MCF 10A (cell line): Measurements from ENCODE around the gene CCDC68. TPM values are rescaled to one million over a fixed set of nuclear protein-coding genes. Genes with fewer than 3 reads are reported as not detected.

Source experiments
- BruUV-seq: library from RNA; stranded (reverse); fragments of 400-500 nt; replicated peaks from 2 replicates; lab custom pipeline; 2021; lab: Mats Ljungman, UMichigan
- CTCF ChIA-PET: fragments of 300-600 bp; sonication (Branson Sonifier 250); formaldehyde crosslinking; extraction: SDS; loops from one replicate; lab custom pipeline; 2021; ENCODE audit warnings: antibody characterized with exemption, inconsistent platforms; lab: Yijun Ruan, JAX
- POLR2A ChIA-PET: fragments of 300-600, 350-650 bp; sonication (Branson Sonifier 250); formaldehyde crosslinking; extraction: SDS; loops from one replicate; lab custom pipeline; 2020; ENCODE audit warnings: antibody characterized with exemption, inconsistent platforms; lab: Yijun Ruan, JAX
- DNase-seq: peaks from one replicate; pipeline ENCODE4 v3.0.0-alpha.2; 2018; ENCODE audit not compliant: unreplicated experiment
- H3K27ac Mint-ChIP-seq: one replicate; pipeline ENCODE4 v1.8.0; 2022; ENCODE audit warnings: mild to moderate bottlenecking, low read depth, mixed read lengths; ENCODE audit not compliant: unreplicated experiment
- H3K27me3 Mint-ChIP-seq: one replicate; pipeline ENCODE4 v1.8.0; 2022; ENCODE audit warnings: mixed read lengths; ENCODE audit not compliant: insufficient read depth, unreplicated experiment
- H3K36me3 Mint-ChIP-seq: one replicate; pipeline ENCODE4 v1.8.0; 2022; ENCODE audit warnings: mild to moderate bottlenecking, moderate library complexity, mixed read lengths; ENCODE audit not compliant: insufficient read depth, unreplicated experiment
- H3K4me1 Mint-ChIP-seq: one replicate; pipeline ENCODE4 v1.8.0; 2022; ENCODE audit warnings: mixed read lengths; ENCODE audit not compliant: insufficient read depth, unreplicated experiment
- H3K4me3 Mint-ChIP-seq: one replicate; pipeline ENCODE4 v1.8.0; 2022; ENCODE audit warnings: mild to moderate bottlenecking, moderate library complexity, mixed read lengths; ENCODE audit not compliant: unreplicated experiment
- H3K9me3 Mint-ChIP-seq: one replicate; pipeline ENCODE4 v1.8.0; 2022; ENCODE audit warnings: mixed read lengths; ENCODE audit not compliant: unreplicated experiment
- intact Hi-C: fragments of 100-400 bp; cut with micrococcal nuclease; formaldehyde crosslinking; loops from 2 replicates; pipeline ENCODE4 v1.14.1; 2022
- total RNA-seq: library from RNA; stranded (reverse); gene quantifications from 2 replicates; pipeline ENCODE4 v1.2.3, GENCODE V29; 2022
- TF ChIP-seq, protein P1 (sequence below): fragments of 200-600 bp; IDR thresholded peaks from one replicate; pipeline ENCODE4 v1.8.0; 2022; ENCODE audit warnings: antibody characterized with exemption, mild to moderate bottlenecking; ENCODE audit not compliant: unreplicated experiment

The CCDC68 gene
- total RNA-seq, 1 experiment from 2014 or later: 3.3 TPM

DNA sequence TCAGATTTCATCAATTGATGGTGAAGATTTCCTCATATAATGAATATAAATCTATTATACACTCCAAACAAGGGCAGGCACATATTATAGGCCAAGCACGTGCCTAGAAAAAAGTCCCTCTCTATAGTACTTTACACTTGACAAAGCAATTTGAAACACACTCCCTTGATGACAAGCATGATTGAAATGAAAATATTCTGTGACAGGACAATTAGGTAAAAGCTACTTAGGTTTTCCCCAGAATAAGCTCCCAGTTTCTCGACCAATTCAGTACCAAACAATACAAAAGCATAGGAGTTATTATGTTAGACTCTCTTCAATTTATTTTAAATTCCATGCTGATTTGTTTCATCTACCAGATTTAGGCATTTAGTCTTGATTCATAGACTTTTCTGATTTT, 47.7 kb downstream of the CCDC68 start:
- no peaks in the 10 kb centered on the region for H3K27me3 Mint-ChIP-seq
- no peak for DNase-seq
- H3K36me3 Mint-ChIP-seq: no peaks in the 10 kb centered on the region
- POLR2A ChIA-PET: no interaction called here
- H3K9me3 Mint-ChIP-seq: no peaks in the 10 kb centered on the region
- H3K4me3 Mint-ChIP-seq: no peak overlapping the region
- no peaks in the 10 kb centered on the region for H3K4me1 Mint-ChIP-seq
- CTCF ChIA-PET: no interaction called here
- no TSS peak for BruUV-seq
- H3K27ac Mint-ChIP-seq: no peak overlapping the region
- intact Hi-C loops: no loop called here
- TF ChIP-seq, protein P1, sequence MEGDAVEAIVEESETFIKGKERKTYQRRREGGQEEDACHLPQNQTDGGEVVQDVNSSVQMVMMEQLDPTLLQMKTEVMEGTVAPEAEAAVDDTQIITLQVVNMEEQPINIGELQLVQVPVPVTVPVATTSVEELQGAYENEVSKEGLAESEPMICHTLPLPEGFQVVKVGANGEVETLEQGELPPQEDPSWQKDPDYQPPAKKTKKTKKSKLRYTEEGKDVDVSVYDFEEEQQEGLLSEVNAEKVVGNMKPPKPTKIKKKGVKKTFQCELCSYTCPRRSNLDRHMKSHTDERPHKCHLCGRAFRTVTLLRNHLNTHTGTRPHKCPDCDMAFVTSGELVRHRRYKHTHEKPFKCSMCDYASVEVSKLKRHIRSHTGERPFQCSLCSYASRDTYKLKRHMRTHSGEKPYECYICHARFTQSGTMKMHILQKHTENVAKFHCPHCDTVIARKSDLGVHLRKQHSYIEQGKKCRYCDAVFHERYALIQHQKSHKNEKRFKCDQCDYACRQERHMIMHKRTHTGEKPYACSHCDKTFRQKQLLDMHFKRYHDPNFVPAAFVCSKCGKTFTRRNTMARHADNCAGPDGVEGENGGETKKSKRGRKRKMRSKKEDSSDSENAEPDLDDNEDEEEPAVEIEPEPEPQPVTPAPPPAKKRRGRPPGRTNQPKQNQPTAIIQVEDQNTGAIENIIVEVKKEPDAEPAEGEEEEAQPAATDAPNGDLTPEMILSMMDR: no peak

DNA sequence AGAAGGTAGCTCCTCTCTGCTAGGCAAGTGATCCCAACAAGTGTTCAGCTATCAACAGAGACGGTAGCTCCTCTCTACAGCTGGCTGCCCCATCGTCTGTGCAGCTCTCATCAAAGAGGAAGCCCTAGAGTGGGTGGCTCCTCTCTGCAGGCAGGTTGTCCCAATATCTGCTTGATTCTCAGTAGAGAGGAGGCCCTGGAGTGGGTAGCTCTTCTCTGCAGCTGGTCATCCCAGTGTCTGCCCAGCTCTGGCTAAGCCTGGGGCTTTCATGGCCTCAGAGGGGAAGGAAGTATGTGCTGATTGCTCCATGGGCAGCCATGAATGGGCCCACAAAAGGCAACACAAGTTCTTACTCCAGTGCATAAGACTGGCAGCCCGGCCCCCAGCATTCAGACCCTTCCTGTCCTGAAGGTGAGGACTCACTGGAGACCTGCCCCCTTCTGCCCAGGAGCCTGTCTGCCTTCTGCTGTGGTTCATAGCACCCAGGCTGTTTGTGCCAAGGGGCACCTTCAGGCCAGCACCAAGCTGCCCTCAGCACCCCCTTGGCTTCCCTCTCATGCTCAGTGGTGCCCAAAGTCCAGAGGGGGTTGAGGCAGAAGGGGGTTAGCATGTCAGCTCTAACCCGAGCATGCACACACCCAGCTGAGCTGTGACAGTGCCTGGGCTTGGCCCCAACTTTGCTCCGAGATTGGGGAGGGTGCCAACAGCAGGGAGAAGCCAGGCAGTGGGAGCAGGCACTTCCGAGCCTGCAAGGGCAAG, 48.9 kb downstream of the CCDC68 start:
- CTCF ChIA-PET: interaction anchor here (0.6 to 0.7 kb wide), 2 partner anchors 16 to 229 kb away, joined by 3 read pairs; no protein-coding TSS in a partner anchor
- DNase-seq: no peak
- TF ChIP-seq, protein P1: no peak
- no TSS peak for BruUV-seq
- no peak overlapping the region for H3K4me3 Mint-ChIP-seq
- intact Hi-C loops: no loop called here
- POLR2A ChIA-PET: interaction anchor here (0.7 kb wide), 1 partner anchor 206 kb away, joined by 5 read pairs; no protein-coding TSS in a partner anchor
- no peak overlapping the region for H3K27ac Mint-ChIP-seq
- H3K4me1 Mint-ChIP-seq: no peaks in the 10 kb centered on the region
- H3K9me3 Mint-ChIP-seq: no peaks in the 10 kb centered on the region
- no peaks in the 10 kb centered on the region for H3K27me3 Mint-ChIP-seq
- H3K36me3 Mint-ChIP-seq: no peaks in the 10 kb centered on the region

DNA sequence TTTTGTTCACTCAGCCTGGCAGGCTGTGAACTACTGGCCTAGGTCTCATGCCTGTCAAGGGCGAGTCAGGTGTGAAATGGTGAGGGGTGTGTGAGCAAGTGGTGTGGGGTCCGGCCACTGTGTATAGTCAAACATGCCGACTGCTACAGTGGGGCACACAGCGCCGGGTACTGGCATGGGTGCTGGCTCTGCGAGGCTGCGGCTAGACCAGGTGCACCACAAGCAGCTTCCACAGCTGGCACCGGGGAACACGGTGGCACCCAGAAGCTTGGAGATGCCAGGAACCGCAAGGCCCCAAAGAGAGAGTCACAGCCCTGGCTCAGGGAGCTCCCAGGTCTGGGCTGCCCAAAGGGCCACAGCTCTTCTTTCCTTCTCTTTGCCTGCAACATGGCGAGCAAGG, 49.7 kb downstream of the CCDC68 start:
- H3K4me3 Mint-ChIP-seq: no peak overlapping the region
- no peaks in the 10 kb centered on the region for H3K36me3 Mint-ChIP-seq
- no peak overlapping the region for H3K27ac Mint-ChIP-seq
- H3K27me3 Mint-ChIP-seq: no peaks in the 10 kb centered on the region
- ChIA-PET CTCF (interaction anchor here (0.7 kb wide), 1 partner anchor 228 kb away, joined by 3 read pairs; no protein-coding TSS in a partner anchor), POLR2A (no interaction called here)
- TF ChIP-seq, protein P1: no peak
- no peak for DNase-seq
- no TSS peak for BruUV-seq
- no peaks in the 10 kb centered on the region for H3K4me1 Mint-ChIP-seq
- intact Hi-C loops: loop anchor here (10.0 kb wide), 1 partner anchor 135 kb away; no protein-coding TSS in a partner anchor
- H3K9me3 Mint-ChIP-seq: no peaks in the 10 kb centered on the region

DNA sequence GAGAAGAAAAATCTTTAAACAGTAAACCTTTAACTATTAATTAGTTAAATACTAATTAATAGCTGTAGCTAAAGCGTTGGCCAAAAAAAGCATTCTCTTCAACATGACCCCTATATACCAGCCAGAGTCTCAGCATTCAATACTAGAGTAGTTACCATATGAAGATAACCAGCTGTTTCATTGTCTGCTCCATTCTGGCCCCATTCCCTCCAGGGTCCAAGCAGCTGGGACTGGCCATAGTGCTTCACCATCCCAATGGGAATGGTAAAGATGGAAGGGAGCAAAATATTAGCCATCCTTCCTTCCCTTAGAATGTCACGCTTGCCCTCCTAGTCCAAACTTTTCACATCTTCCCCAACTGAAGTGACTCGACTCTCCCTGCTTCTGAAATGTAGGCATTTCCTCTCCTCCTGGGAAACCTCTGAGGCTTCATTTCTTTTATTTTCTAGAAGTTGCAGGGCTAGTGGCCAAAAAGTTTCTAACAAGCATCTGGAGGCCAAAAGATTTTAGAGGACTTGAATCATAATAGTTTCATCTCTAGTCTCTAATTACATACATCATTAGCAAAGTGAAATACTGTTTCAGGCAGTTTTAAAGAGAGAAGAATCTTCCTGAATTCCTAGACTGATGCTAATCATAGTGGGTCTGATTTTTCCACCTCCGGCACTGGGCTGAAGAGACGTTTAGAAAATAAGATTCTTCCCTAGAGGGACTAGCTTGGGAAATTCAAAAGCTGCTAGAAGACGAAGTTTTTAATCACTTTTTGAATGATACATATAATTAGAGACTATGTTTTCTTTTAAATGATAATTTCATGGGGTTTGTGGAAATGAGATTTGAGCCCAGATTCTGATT, 52.7 kb downstream of the CCDC68 start:
- no peaks in the 10 kb centered on the region for H3K9me3 Mint-ChIP-seq
- intact Hi-C loops: loop anchor here (10.0 kb wide), 1 partner anchor 132 kb away; no protein-coding TSS in a partner anchor
- no TSS peak for BruUV-seq
- no peaks in the 10 kb centered on the region for H3K36me3 Mint-ChIP-seq
- no peak overlapping the region for H3K27ac Mint-ChIP-seq
- TF ChIP-seq, protein P1: no peak
- ChIA-PET CTCF (no interaction called here), POLR2A (interaction anchor here (0.7 kb wide), 1 partner anchor 61 kb away, joined by 3 read pairs; no protein-coding TSS in a partner anchor)
- H3K4me3 Mint-ChIP-seq: no peak overlapping the region
- no peak for DNase-seq
- no peaks in the 10 kb centered on the region for H3K27me3 Mint-ChIP-seq
- H3K4me1 Mint-ChIP-seq: no peaks in the 10 kb centered on the region
